Lung (tissue), 12 donors: Measurements from ENCODE around the gene PCBD1. TPM values are rescaled to one million over a fixed set of nuclear protein-coding genes. Genes with fewer than 3 reads are reported as not detected.

Source experiments
- ATAC-seq: fragments of 200-7000 bp; cut with Tn5 transposase; one replicate; pipeline ENCODE4 v1.9.1; 2020; ENCODE audit warnings: moderate number of reproducible peaks; ENCODE audit not compliant: insufficient read depth, low FRiP score
- DNase-seq, 3 donors: peaks; one replicate each; pipeline ENCODE4 v3.0.0-alpha.2; 2013 to 2017
- H3K27ac ChIP-seq, 2 donors: one replicate each; pipeline ENCODE4 v1.5.1; 2013; ENCODE audit warnings: mild to moderate bottlenecking in 2 of 2, moderate library complexity in 2 of 2, control low read depth in 1 of 2, inconsistent platforms in 1 of 2, low read depth in 1 of 2, low read length in 1 of 2
- H3K27me3 ChIP-seq, 3 donors: one replicate each; pipeline ENCODE4 v1.5.1; 2013; ENCODE audit warnings: low read length in 2 of 3; ENCODE audit not compliant: control insufficient read depth in 3 of 3, insufficient read depth in 3 of 3
- H3K36me3 ChIP-seq, 4 donors: one replicate each; pipeline ENCODE4 v1.5.1; 2013; ENCODE audit warnings: low read length in 4 of 4, mild to moderate bottlenecking in 1 of 4, moderate library complexity in 1 of 4; ENCODE audit not compliant: control insufficient read depth in 4 of 4, insufficient read depth in 4 of 4
- H3K4me1 ChIP-seq, 5 donors: one replicate each; pipeline ENCODE4 v1.5.1; 2013; ENCODE audit warnings: low read length in 5 of 5, mild to moderate bottlenecking in 2 of 5, moderate library complexity in 1 of 5; ENCODE audit not compliant: control insufficient read depth in 5 of 5, insufficient read depth in 5 of 5
- H3K4me3 ChIP-seq: one replicate; pipeline ENCODE4 v1.5.1; 2013; ENCODE audit warnings: mild to moderate bottlenecking, control low read depth, moderate library complexity
- H3K9ac ChIP-seq, 2 donors: one replicate each; pipeline ENCODE4 v1.5.1; 2013; ENCODE audit warnings: low read length in 2 of 2, control low read depth in 1 of 2; ENCODE audit not compliant: insufficient read depth in 1 of 2
- H3K9me3 ChIP-seq, 4 donors: one replicate each; pipeline ENCODE4 v1.5.1; 2013; ENCODE audit warnings: low read length in 3 of 4, mild to moderate bottlenecking in 1 of 4, moderate library complexity in 1 of 4; ENCODE audit not compliant: control insufficient read depth in 4 of 4, insufficient read depth in 3 of 4
- WGBS, 2 donors: extraction: QIAGEN DNeasy Blood & Tissue Kit; methylation state at CpG; one replicate each; pipeline ENCODE4 v1.1.7; 2013; 5-methylcytosine and 5-hydroxymethylcytosine counted together
- polyA plus RNA-seq, 2 donors: library from polyadenylated mRNA; stranded (reverse); fragments of 200-250 nt; gene quantifications; one replicate each; pipeline ENCODE4 v1.2.1, GENCODE V29; 2013
- total RNA-seq, 2 donors: library from RNA; depleted of rRNA in 1 of 2; stranded (reverse); fragments of >200 nt in 1 of 2; gene quantifications; one replicate each; pipeline ENCODE4 v1.2.1, GENCODE V29; 2014 to 2021
- TF ChIP-seq, protein P1 (sequence below): IDR thresholded peaks from 2 replicates; pipeline ENCODE4 v1.5.1; 2012; ENCODE audit warnings: mild to moderate bottlenecking; ENCODE audit errors: control extremely low read depth, extremely low read depth
- donor health status: control.
- donor health status: control.
- donor health status: Bipolar disorder and iron deficiency.
- donor health status: healthy.
- donor health status: DM: yes; HTN: yes; CAD: no.

The PCBD1 gene
- total and polyA plus RNA-seq, 4 donors: 62.5 to 152 (median 86.0) TPM

DNA sequence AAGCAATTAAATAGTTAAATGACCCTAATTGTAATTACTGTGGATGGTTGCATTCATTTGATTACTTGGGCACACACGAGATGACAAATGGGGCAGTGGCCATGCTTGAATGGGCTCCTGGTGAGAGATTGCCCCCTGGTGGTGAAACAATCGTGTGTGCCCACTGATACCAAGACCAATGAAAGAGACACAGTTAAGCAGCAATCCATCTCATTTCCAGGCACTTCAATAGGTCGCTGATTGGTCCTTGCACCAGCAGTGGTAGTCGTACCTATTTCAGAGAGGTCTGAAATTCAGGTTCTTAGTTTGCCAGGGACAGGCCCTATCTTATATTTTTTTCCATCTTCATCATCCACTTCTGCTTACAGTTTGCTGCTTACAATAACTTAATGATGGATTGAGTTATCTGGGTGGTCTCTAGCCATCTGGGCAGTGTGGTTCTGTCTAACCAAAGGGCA lies 8.3 kb downstream of the PCBD1 start:
- peaks cover 0 to 24% (median 18%) of the 10 kb centered on the region in 4 donors for H3K36me3 ChIP-seq
- peaks cover 0 to 5% (median 0%) of the 10 kb centered on the region in 5 donors for H3K4me1 ChIP-seq
- no peak overlapping the region for H3K9ac ChIP-seq
- DNase-seq (peak; percentile 76 to 88 (median 86)), ATAC-seq (peak; percentile 72)
- TF ChIP-seq, protein P1, sequence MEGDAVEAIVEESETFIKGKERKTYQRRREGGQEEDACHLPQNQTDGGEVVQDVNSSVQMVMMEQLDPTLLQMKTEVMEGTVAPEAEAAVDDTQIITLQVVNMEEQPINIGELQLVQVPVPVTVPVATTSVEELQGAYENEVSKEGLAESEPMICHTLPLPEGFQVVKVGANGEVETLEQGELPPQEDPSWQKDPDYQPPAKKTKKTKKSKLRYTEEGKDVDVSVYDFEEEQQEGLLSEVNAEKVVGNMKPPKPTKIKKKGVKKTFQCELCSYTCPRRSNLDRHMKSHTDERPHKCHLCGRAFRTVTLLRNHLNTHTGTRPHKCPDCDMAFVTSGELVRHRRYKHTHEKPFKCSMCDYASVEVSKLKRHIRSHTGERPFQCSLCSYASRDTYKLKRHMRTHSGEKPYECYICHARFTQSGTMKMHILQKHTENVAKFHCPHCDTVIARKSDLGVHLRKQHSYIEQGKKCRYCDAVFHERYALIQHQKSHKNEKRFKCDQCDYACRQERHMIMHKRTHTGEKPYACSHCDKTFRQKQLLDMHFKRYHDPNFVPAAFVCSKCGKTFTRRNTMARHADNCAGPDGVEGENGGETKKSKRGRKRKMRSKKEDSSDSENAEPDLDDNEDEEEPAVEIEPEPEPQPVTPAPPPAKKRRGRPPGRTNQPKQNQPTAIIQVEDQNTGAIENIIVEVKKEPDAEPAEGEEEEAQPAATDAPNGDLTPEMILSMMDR: peak; percentile 96
- no peaks in the 10 kb centered on the region for H3K27me3 ChIP-seq
- no peak overlapping the region for H3K27ac ChIP-seq
- H3K4me3 ChIP-seq: no peak overlapping the region
- WGBS, 2 donors: 4 to 19% methylated on average over 4 of the region's 4 CpGs
- H3K9me3 ChIP-seq: no peaks in the 10 kb centered on the region

DNA sequence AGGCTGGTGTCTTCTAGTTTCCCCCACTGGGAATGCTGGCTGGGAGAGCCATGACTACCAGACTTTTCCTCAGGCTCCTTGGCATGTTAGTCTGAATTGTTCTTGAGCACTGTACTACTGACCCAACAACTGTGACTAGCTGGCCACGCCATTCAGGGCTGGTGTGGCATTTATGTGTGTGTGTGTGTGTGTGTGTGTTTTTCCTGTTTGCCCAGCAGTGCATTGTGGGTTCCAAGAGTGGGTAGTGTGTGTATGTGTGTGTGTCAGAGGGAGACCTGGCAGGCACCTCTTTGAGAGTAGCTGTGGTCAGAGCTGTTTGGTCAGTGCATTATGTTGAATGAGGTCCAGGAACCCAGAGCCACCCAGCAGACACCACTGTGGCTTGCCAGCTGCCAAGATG lies 9.2 kb downstream of the PCBD1 start:
- no peak for ATAC-seq
- Histone ChIP-seq H3K4me1 (peaks cover 0 to 5% (median 0%) of the 10 kb centered on the region in 5 donors), H3K9me3 (no peaks in the 10 kb centered on the region), H3K27ac (no peak overlapping the region), H3K4me3 (no peak overlapping the region), H3K27me3 (no peaks in the 10 kb centered on the region), H3K36me3 (peaks cover 0 to 21% (median 17%) of the 10 kb centered on the region in 4 donors), H3K9ac (no peak overlapping the region)
- WGBS, 2 donors: 60 to 73% methylated on average over 1 of the region's 1 CpG
- TF ChIP-seq, protein P1: no peak
- no peak for DNase-seq

DNA sequence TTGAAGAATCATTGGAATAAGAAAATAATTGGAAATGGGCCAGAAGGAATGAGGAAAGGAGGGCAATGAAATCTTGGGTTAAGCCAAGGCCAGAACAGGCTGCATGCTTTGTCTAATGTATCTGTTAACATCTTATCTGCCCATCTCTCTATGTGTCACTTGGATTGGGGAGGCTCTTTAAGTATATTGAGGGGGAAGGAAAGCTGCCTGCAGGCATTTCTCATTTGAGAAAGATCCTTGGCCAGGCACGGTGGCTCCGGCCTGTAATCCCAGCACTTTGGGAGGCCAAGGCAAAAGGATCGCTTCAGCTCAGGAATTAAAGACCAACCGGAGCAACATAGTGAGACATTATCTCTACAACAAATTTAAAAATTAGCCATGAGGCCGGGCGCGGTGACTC lies 14.3 kb downstream of the PCBD1 start:
- H3K4me1 ChIP-seq: no peaks in the 10 kb centered on the region
- H3K9me3 ChIP-seq: no peaks in the 10 kb centered on the region
- DNase-seq (no peak), ATAC-seq (no peak)
- H3K27ac ChIP-seq: no peak overlapping the region
- 83 to 91% methylated on average over 7 of the region's 7 CpGs for WGBS, 2 donors
- H3K4me3 ChIP-seq: no peak overlapping the region
- no peaks in the 10 kb centered on the region for H3K27me3 ChIP-seq
- TF ChIP-seq, protein P1: no peak
- no peak overlapping the region for H3K9ac ChIP-seq
- peaks cover 12 to 37% (median 20%) of the 10 kb centered on the region in 4 donors for H3K36me3 ChIP-seq

DNA sequence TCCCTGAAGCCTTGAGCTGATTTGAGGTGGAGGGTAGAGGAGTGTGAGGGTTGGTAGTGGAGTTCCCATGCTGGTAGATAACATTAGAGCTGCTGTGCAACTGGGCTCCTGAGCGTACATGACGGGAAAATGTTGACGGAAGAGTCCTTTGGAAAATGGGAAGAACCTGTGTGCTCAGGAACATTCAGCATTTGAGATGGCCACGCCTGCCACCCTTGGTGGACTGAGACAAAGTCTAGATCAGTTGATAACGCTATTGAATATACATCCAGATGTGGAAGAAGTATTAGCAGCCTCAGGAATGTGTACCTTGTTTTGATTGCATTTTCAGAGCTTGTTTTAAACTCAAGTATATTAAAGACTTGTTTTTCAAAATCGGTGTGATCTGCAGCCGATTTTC lies 16.1 kb downstream of the PCBD1 start:
- 96 to 98% methylated on average over 7 of the region's 7 CpGs for WGBS, 2 donors
- H3K4me3 ChIP-seq: no peak overlapping the region
- H3K9ac ChIP-seq: no peak overlapping the region
- no peak for ATAC-seq
- H3K36me3 ChIP-seq: peaks cover 12 to 29% (median 15%) of the 10 kb centered on the region in 4 donors
- H3K4me1 ChIP-seq: no peaks in the 10 kb centered on the region
- no peak for DNase-seq
- H3K27ac ChIP-seq: no peak overlapping the region
- H3K9me3 ChIP-seq: no peaks in the 10 kb centered on the region
- H3K27me3 ChIP-seq: no peaks in the 10 kb centered on the region
- TF ChIP-seq, protein P1: no peak
